ENCODE data around the gene VEZT. TPM values are rescaled to one million over a fixed set of nuclear protein-coding genes. Genes with fewer than 3 reads are reported as not detected.

VEZT gene
- total RNA-seq, 2 donors from 2014 or later = 146 to 201 TPM

- Mint-ChIP-seq H3K4me3 (no peak overlapping the region), H3K9me3 (no peaks in the 10 kb centered on the region), H3K27ac (peak overlapping the region; percentile 21), H3K4me1 (peaks cover 5% of the 10 kb centered on the region), H3K27me3 (ENCODE audit: insufficient read depth) (no peaks in the 10 kb centered on the region), H3K36me3 (ENCODE audit: low read depth) (peaks cover 76% of the 10 kb centered on the region)
- 100% methylated on average over 2 of the region's 2 CpGs; no CpG with 5 or more reads in 1 of the 2 experiments for WGBS, 2 experiments (ENCODE audit: insufficient coverage in 1 of 2, insufficient read length in 1 of 2)
- Histone ChIP-seq H3K27me3 (ENCODE audit: control insufficient read depth, insufficient read depth, low read length, poor library complexity, severe bottlenecking) (no peaks in the 10 kb centered on the region), H3K9me3 (ENCODE audit: control insufficient read depth, low read length) (peaks cover 4% of the 10 kb centered on the region), H3K36me3 (ENCODE audit: control insufficient read depth, insufficient read depth, low read length) (peaks cover 87% of the 10 kb centered on the region), H3K4me3 (ENCODE audit: low read length) (no peak overlapping the region), H3K4me1 (ENCODE audit: control insufficient read depth, insufficient read depth, low read length) (no peaks in the 10 kb centered on the region), H3K27ac (ENCODE audit: low read depth, low read length) (no peak overlapping the region), H3K9ac (ENCODE audit: extremely low read depth, low read length, poor library complexity, severe bottlenecking) (no peak overlapping the region)
- DNase-seq = no peak
- TF ChIP-seq CTCF (conservative IDR thresholded peaks at IDR 0.05) = no peak
These were observed 73.9 kb downstream of the VEZT start for GRCh38 chr12:95291501-95291900.

- Mint-ChIP-seq H3K36me3 (ENCODE audit: low read depth) (peaks cover 58% of the 10 kb centered on the region), H3K27me3 (ENCODE audit: insufficient read depth) (no peaks in the 10 kb centered on the region), H3K4me3 (no peak overlapping the region), H3K27ac (peak overlapping the region; percentile 26), H3K9me3 (no peaks in the 10 kb centered on the region), H3K4me1 (peaks cover 26% of the 10 kb centered on the region)
- Histone ChIP-seq H3K4me1 (ENCODE audit: control insufficient read depth, insufficient read depth, low read length) (peaks cover 11% of the 10 kb centered on the region), H3K9ac (ENCODE audit: extremely low read depth, low read length, poor library complexity, severe bottlenecking) (no peak overlapping the region), H3K27me3 (ENCODE audit: control insufficient read depth, insufficient read depth, low read length, poor library complexity, severe bottlenecking) (no peaks in the 10 kb centered on the region), H3K27ac (ENCODE audit: low read depth, low read length) (no peak overlapping the region), H3K36me3 (ENCODE audit: control insufficient read depth, insufficient read depth, low read length) (peaks cover 95% of the 10 kb centered on the region), H3K9me3 (ENCODE audit: control insufficient read depth, low read length) (no peaks in the 10 kb centered on the region), H3K4me3 (ENCODE audit: low read length) (no peak overlapping the region)
- 80 to 89% methylated on average over 1 to 5 of the region's 5 CpGs for WGBS, 2 experiments (ENCODE audit: insufficient coverage in 1 of 2, insufficient read length in 1 of 2)
- DNase-seq = no peak
- peak; percentile 48 for TF ChIP-seq CTCF (conservative IDR thresholded peaks at IDR 0.05)
These were observed 81.3 kb downstream of the VEZT start for GRCh38 chr12:95298916-95299315.

GRCh38 chr12:95300286-95300685 lies 82.7 kb downstream of the VEZT start:
- H3K9ac ChIP-seq (ENCODE audit: extremely low read depth, low read length, poor library complexity, severe bottlenecking) = no peak overlapping the region
- DNase-seq = no peak
- no peaks in the 10 kb centered on the region for H3K27me3 ChIP-seq (ENCODE audit: control insufficient read depth, insufficient read depth, low read length, poor library complexity, severe bottlenecking)
- peaks cover 4% of the 10 kb centered on the region for H3K9me3 ChIP-seq (ENCODE audit: control insufficient read depth, low read length)
- Mint-ChIP-seq H3K27ac (no peak overlapping the region), H3K4me3 (no peak overlapping the region), H3K27me3 (ENCODE audit: insufficient read depth) (no peaks in the 10 kb centered on the region), H3K36me3 (ENCODE audit: low read depth) (peaks cover 52% of the 10 kb centered on the region), H3K9me3 (no peaks in the 10 kb centered on the region), H3K4me1 (peaks cover 25% of the 10 kb centered on the region)
- peaks cover 97% of the 10 kb centered on the region for H3K36me3 ChIP-seq (ENCODE audit: control insufficient read depth, insufficient read depth, low read length)
- H3K4me1 ChIP-seq (ENCODE audit: control insufficient read depth, insufficient read depth, low read length) = peaks cover 11% of the 10 kb centered on the region
- H3K27ac ChIP-seq (ENCODE audit: low read depth, low read length) = no peak overlapping the region
- WGBS, 2 experiments (ENCODE audit: insufficient coverage in 1 of 2, insufficient read length in 1 of 2) = 87 to 100% methylated on average over 1 to 2 of the region's 2 CpGs
- no peak for TF ChIP-seq CTCF (conservative IDR thresholded peaks at IDR 0.05)
- no peak overlapping the region for H3K4me3 ChIP-seq (ENCODE audit: low read length)

All from endodermal cell (in vitro differentiated cells).